ENCODE measurements around the gene ZNF19.

GRCh38 chr16:71474864-71475263, 14.3 kb downstream of the ZNF19 start:
- TF ChIP-seq, protein P1, sequence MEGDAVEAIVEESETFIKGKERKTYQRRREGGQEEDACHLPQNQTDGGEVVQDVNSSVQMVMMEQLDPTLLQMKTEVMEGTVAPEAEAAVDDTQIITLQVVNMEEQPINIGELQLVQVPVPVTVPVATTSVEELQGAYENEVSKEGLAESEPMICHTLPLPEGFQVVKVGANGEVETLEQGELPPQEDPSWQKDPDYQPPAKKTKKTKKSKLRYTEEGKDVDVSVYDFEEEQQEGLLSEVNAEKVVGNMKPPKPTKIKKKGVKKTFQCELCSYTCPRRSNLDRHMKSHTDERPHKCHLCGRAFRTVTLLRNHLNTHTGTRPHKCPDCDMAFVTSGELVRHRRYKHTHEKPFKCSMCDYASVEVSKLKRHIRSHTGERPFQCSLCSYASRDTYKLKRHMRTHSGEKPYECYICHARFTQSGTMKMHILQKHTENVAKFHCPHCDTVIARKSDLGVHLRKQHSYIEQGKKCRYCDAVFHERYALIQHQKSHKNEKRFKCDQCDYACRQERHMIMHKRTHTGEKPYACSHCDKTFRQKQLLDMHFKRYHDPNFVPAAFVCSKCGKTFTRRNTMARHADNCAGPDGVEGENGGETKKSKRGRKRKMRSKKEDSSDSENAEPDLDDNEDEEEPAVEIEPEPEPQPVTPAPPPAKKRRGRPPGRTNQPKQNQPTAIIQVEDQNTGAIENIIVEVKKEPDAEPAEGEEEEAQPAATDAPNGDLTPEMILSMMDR (IDR thresholded peaks at IDR 0.05) = no peak
- TF ChIP-seq POLR2A (IDR thresholded peaks at IDR 0.05; ENCODE audit: low read length) (no peak), HMGXB4 (CRISPR knock-in tag; IDR thresholded peaks at IDR 0.05; ENCODE audit: borderline replicate concordance) (no peak), EP300 (IDR thresholded peaks at IDR 0.05) (no peak), RAD21 (conservative IDR thresholded peaks at IDR 0.05 in 1 of 2, IDR thresholded peaks at IDR 0.05 in 1 of 2) (no peak), KDM1A (IDR thresholded peaks at IDR 0.05; ENCODE audit: low read depth) (no peak), NFE2L2 (conservative IDR thresholded peaks at IDR 0.05; ENCODE audit: low read length) (no peak), CEBPB (IDR thresholded peaks at IDR 0.05) (no peak), BCL3 (IDR thresholded peaks at IDR 0.05) (no peak)
- TF ChIP-seq, protein P2, sequence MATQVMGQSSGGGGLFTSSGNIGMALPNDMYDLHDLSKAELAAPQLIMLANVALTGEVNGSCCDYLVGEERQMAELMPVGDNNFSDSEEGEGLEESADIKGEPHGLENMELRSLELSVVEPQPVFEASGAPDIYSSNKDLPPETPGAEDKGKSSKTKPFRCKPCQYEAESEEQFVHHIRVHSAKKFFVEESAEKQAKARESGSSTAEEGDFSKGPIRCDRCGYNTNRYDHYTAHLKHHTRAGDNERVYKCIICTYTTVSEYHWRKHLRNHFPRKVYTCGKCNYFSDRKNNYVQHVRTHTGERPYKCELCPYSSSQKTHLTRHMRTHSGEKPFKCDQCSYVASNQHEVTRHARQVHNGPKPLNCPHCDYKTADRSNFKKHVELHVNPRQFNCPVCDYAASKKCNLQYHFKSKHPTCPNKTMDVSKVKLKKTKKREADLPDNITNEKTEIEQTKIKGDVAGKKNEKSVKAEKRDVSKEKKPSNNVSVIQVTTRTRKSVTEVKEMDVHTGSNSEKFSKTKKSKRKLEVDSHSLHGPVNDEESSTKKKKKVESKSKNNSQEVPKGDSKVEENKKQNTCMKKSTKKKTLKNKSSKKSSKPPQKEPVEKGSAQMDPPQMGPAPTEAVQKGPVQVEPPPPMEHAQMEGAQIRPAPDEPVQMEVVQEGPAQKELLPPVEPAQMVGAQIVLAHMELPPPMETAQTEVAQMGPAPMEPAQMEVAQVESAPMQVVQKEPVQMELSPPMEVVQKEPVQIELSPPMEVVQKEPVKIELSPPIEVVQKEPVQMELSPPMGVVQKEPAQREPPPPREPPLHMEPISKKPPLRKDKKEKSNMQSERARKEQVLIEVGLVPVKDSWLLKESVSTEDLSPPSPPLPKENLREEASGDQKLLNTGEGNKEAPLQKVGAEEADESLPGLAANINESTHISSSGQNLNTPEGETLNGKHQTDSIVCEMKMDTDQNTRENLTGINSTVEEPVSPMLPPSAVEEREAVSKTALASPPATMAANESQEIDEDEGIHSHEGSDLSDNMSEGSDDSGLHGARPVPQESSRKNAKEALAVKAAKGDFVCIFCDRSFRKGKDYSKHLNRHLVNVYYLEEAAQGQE (IDR thresholded peaks at IDR 0.05) = no peak
